ENCODE results near the gene CAPN11. TPM values are rescaled to one million over a fixed set of nuclear protein-coding genes. Genes with fewer than 3 reads are reported as not detected.

Gene CAPN11
- total RNA-seq, 4 donors from 2014 or later, result 0.68 to 3.2 (median 1.1) TPM; not detected in 1

DNA sequence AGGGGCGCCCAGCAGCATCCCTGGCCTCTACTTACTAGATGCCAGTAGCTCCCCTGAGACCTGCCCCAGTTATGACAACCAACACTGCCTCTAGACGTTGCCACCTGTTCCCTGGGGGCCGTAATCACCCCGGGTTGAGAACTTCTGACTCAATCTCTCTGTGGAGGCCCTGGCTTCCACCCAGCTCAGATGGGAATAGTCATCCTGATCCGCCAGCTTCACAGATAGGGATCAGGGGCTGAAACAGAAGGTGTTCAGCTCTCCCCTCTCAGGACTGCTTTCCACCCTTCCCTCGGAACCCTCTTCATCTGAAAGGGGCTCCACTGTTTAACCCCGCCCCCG is 3.3 kb downstream of the CAPN11 start:
- TF ChIP-seq, protein P1, sequence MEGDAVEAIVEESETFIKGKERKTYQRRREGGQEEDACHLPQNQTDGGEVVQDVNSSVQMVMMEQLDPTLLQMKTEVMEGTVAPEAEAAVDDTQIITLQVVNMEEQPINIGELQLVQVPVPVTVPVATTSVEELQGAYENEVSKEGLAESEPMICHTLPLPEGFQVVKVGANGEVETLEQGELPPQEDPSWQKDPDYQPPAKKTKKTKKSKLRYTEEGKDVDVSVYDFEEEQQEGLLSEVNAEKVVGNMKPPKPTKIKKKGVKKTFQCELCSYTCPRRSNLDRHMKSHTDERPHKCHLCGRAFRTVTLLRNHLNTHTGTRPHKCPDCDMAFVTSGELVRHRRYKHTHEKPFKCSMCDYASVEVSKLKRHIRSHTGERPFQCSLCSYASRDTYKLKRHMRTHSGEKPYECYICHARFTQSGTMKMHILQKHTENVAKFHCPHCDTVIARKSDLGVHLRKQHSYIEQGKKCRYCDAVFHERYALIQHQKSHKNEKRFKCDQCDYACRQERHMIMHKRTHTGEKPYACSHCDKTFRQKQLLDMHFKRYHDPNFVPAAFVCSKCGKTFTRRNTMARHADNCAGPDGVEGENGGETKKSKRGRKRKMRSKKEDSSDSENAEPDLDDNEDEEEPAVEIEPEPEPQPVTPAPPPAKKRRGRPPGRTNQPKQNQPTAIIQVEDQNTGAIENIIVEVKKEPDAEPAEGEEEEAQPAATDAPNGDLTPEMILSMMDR (IDR thresholded peaks at IDR 0.05; ENCODE audit: low read depth), result no peak

DNA sequence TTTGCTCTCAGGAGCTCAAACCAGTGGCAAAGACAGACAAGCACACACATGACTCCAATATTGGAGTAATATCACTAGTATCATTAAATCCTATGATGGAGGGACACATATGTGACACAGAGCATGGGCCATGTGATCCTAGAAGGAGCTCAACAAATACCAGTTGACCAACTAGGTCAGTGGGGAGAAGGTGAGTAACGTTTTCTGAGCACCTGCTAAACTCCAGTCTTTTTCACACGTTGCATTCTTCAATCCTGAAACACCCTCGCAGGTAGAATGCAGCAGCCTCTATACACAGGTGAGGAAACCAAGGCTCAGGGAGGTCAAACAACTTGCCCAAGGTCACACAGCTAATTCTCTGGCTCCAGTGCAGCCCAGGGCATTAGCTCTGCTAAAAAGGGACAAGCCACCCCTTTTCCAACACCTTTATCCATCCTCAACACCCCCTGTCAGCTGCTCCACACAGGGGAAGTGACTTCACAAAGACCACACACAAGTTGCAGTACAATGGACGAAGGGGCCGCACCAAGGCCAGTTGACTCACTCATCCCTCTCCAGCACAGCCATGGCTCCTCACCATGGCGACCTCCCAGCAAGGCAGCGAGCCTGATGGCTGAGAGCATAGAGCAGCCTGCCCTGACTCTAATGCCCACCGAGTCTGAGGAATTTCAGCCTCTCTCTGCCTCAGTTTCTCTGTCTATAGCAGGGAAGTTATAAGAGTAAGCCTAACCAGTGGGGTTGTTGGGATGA is 4.4 kb downstream of the CAPN11 start:
- TF ChIP-seq, protein P1 (IDR thresholded peaks at IDR 0.05; ENCODE audit: low read depth), result no peak

DNA sequence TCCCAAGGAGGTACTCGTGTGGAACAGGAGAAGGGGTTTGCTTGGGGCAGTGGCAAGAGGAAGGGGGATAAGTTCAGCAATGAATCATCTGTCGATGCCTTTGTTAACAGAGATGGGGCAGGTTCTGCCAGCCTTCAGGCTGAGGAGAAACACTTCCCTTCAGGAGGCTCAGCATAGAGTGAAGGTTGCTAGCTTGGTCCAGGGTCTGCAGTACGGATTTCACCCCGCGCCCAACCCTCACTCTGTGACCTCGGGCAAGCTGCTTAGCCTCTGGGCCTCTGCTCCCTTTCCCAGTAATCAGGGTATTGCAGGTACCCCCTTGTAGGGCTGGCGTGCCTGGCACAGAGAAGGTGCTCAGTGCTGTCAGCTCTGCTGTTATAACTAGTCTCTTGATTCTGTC is 7.5 kb downstream of the CAPN11 start:
- TF ChIP-seq, protein P1 (IDR thresholded peaks at IDR 0.05; ENCODE audit: low read depth), result no peak

DNA sequence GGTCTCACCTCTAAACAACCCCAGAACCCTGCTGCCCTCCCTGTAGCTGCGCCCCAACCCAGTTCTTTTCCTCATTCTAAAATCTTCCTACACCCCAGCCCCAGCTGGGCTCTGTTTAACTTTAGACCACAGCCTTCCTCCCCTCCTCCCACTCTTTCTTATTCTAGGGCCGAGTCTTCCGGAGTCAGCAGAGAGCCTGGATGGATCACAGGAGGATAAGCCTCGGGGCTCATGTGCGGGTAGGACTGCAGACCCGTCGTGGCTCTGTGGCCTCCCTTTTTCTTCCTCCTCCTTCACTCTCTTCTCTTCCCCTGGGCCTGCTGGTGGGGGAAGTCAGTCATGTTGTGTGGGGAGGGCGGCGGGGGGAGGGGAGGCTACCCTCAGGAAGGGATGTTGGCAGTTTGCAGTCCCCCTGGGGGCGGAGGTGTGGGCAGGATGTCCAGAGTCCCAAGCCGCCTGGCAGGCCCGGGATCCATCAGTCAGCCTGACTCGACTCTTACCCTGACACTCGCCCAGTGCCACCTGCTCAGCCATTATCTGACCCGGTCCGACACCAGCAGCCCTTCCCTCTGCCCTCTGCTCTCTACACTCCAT is 8.1 kb downstream of the CAPN11 start:
- TF ChIP-seq, protein P1 (IDR thresholded peaks at IDR 0.05; ENCODE audit: low read depth), result no peak

- TF ChIP-seq, protein P1 (IDR thresholded peaks at IDR 0.05; ENCODE audit: low read depth), result no peak
Measured at GRCh38 chr6:44167567-44167966, 8.9 kb downstream of the CAPN11 start.

GRCh38 chr6:44169154-44169553 is 10.5 kb downstream of the CAPN11 start:
- TF ChIP-seq, protein P1 (IDR thresholded peaks at IDR 0.05; ENCODE audit: low read depth), result no peak

- TF ChIP-seq, protein P1 (IDR thresholded peaks at IDR 0.05; ENCODE audit: low read depth), result no peak
Measured at GRCh38 chr6:44169886-44170570, 11.4 kb downstream of the CAPN11 start.

All from subcutaneous adipose tissue (tissue), 4 donors.